Retinal pigment epithelial cell (primary cell): ENCODE data around the gene COX10.
"Not testable (repeated sequence)": the region's sequence is repeated elsewhere in the genome, so short reads cannot be mapped to it uniquely, and the experiment has no call there.

Experiments used
- DNase-seq: peaks from one replicate; pipeline ENCODE4 v3.0.0-alpha.2; 2010; ENCODE audit warnings: low read depth
- H3K4me3 ChIP-seq: 2 replicates; pipeline ENCODE4 v1.5.1; 2011; ENCODE audit warnings: mild to moderate bottlenecking, low read length, control low read depth, moderate library complexity
- CTCF ChIP-seq: conservative IDR thresholded peaks from 2 replicates; pipeline ENCODE4 v1.5.1; 2011; ENCODE audit warnings: low read depth, low read length, control low read depth, inconsistent platforms

COX10 gene

GRCh38 chr17:14222611-14223010 lies 153.3 kb downstream of the COX10 start:
- TF ChIP-seq CTCF, result no peak
- DNase-seq, result no peak
- no peak overlapping the region for H3K4me3 ChIP-seq

- TF ChIP-seq CTCF, result no peak
- H3K4me3 ChIP-seq, result no peak overlapping the region
- no peak for DNase-seq
These were observed 156.1 kb downstream of the COX10 start for GRCh38 chr17:14225254-14225980.

- no peak for DNase-seq
- no peak for TF ChIP-seq CTCF
- no peak overlapping the region for H3K4me3 ChIP-seq
These were observed 157.7 kb downstream of the COX10 start for GRCh38 chr17:14227052-14227451.

GRCh38 chr17:14228903-14229302 lies 159.6 kb downstream of the COX10 start:
- DNase-seq, result no peak
- TF ChIP-seq CTCF, result no peak
- H3K4me3 ChIP-seq, result no peak overlapping the region

GRCh38 chr17:14231187-14231586 lies 161.9 kb downstream of the COX10 start:
- not testable (repeated sequence) for DNase-seq, H3K4me3 ChIP-seq

GRCh38 chr17:14235047-14235446 lies 165.7 kb downstream of the COX10 start:
- H3K4me3 ChIP-seq, DNase-seq: not testable (repeated sequence)

GRCh38 chr17:14236032-14236431 lies 166.7 kb downstream of the COX10 start:
- not testable (repeated sequence) for H3K4me3 ChIP-seq, DNase-seq

GRCh38 chr17:14236762-14237161 lies 167.5 kb downstream of the COX10 start, which contains the start of gene CDRT15:
TSS of gene CDRT15 (minus strand) at chr17:14236862. CDS start at chr17:14236833, 29 bp downstream.
- not testable (repeated sequence) for DNase-seq

GRCh38 chr17:14239271-14239670 lies 170.0 kb downstream of the COX10 start:
- H3K4me3 ChIP-seq, DNase-seq: not testable (repeated sequence)

More at GRCh38 chr17:14236762-14237161, 167.5 kb downstream of the COX10 start, which contains the start of gene CDRT15:
- not testable (repeated sequence) for H3K4me3 ChIP-seq

GRCh38 chr17:14245002-14245401 lies 175.7 kb downstream of the COX10 start:
- no peak for TF ChIP-seq CTCF
- DNase-seq, result no peak
- H3K4me3 ChIP-seq, result no peak overlapping the region
